HFF-Myc (cell line): ENCODE measurements around the gene PICALM.

Experiments used
- DNase-seq: peaks from one replicate; pipeline ENCODE4 v3.0.0-alpha.2; 2011; ENCODE audit warnings: low read depth; ENCODE audit errors: extremely low read depth
- H3K4me3 ChIP-seq: replicated peaks from 2 replicates; pipeline ENCODE4 v1.5.1; 2011; ENCODE audit warnings: low read depth, mild to moderate bottlenecking, control low read depth, low read length
- TF ChIP-seq, protein P1 (sequence below): IDR thresholded peaks from 2 replicates; pipeline ENCODE4 v1.5.1; 2012; ENCODE audit warnings: mild to moderate bottlenecking, low read depth, low read length, control low read depth; ENCODE audit errors: missing control alignments

The PICALM gene

DNA sequence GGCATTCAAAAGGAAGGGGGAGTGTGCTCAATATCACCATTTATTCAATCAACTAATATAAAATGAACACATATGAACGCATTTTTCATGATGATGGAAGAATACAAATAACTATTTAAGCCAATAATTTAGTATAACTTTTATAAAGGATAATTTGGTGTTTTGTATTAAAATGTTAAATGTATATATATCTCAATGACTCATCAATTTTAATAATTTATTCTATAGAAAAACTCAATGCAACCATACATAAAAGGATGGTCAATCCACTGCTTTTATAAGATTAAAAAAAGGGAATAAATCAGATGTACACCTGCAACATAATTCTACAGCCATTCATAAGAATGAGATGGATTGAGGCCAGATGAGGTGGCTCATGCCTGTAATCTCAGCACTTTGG is 50.6 kb downstream of the PICALM start:
- TF ChIP-seq, protein P1, sequence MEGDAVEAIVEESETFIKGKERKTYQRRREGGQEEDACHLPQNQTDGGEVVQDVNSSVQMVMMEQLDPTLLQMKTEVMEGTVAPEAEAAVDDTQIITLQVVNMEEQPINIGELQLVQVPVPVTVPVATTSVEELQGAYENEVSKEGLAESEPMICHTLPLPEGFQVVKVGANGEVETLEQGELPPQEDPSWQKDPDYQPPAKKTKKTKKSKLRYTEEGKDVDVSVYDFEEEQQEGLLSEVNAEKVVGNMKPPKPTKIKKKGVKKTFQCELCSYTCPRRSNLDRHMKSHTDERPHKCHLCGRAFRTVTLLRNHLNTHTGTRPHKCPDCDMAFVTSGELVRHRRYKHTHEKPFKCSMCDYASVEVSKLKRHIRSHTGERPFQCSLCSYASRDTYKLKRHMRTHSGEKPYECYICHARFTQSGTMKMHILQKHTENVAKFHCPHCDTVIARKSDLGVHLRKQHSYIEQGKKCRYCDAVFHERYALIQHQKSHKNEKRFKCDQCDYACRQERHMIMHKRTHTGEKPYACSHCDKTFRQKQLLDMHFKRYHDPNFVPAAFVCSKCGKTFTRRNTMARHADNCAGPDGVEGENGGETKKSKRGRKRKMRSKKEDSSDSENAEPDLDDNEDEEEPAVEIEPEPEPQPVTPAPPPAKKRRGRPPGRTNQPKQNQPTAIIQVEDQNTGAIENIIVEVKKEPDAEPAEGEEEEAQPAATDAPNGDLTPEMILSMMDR = no peak
- no peak overlapping the region for H3K4me3 ChIP-seq
- no peak for DNase-seq

DNA sequence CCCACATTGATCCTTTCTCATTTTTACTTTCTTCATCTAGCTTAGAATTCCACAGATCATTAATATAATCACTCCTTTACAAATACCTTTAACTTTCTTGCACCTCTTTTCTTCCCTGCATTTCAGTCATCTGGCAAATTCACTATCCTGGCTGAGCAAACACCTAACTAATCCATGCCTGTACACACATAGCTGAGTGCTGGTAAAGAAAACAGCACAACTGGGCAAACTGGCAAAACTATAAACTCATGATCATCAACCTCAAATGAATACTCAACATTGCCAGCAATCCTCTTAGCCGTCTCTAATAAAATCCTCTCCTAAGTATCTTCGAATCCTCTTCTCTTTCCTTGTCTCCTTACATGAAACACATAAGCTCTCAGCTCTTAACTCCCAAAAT is 52.4 kb downstream of the PICALM start:
- no peak for DNase-seq
- no peak overlapping the region for H3K4me3 ChIP-seq
- TF ChIP-seq, protein P1 = no peak

DNA sequence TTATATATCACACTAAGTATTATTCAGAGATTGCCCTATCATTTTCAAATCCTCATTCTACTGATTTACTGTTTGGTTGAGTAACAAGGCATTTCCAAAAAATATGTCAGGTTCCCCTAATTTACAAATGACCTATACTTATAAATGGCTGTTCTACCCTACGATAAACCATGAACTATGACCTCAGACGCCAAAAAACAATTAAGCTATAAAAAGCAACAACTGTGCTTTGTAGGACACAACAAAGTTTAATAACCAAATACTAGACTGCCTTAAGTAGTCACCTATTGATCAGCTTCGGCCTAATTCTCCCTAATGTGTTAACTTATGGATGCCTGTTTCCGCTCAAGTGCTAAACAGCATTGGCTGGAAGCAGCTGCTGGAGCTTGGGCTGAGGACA is 53.2 kb downstream of the PICALM start:
- no peak for DNase-seq
- no peak overlapping the region for H3K4me3 ChIP-seq
- TF ChIP-seq, protein P1 = no peak

DNA sequence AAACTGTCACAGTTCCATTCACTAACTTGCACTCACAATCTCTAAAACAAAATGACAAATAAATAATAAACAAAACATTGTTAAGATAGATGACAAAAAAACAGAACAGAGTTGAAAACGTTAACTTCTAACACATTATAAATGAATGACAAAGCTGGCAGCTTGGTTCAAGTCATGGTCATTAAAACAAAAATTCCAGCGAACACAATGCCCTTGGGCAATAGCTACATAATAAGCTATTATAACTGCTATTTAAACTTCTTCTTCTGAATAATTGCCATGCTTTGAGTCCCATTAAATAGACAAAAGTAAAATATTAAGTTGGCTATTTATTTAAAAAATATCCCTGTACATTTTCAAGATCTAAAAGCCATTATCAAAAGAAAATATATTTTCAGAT is 54.7 kb downstream of the PICALM start:
- DNase-seq = no peak
- H3K4me3 ChIP-seq = no peak overlapping the region
- TF ChIP-seq, protein P1 = no peak

DNA sequence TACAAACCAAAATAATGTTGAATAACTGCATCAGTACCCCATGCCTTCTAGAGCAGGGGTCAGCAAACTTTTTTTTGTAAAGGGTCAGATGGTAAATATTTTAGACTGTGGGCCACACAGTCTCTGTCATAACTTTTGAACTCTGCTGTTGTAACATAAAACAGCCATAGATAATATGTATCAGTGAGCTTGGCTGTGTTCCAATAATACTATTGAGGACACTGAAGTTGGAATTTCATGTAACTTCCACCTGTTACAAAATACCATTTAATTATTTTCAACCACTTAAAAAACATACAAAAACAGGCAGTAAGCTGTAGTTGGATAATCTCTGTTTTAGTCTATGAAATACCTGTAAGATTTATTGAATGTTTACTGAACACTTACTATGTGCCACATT is 55.2 kb downstream of the PICALM start:
- H3K4me3 ChIP-seq = no peak overlapping the region
- TF ChIP-seq, protein P1 = no peak
- DNase-seq = no peak

DNA sequence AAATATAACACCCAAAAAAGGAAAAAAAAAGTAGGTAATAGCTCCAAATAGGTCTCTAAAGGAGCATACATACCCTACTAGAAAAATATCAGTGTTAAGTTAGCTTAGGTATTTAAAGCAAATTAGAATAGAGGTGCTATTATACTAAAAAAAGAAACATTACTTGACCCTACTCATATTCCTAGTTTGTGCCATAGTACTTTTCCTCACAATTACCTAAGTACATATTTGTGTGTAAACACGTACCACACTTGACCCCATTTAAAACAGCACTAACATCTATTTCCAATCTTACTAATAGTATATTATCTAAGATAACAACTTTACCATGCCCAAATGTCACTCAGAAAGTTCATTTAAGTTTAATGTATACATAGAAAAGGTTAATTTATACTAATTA is 57.7 kb downstream of the PICALM start:
- DNase-seq = no peak
- H3K4me3 ChIP-seq = no peak overlapping the region
- TF ChIP-seq, protein P1 = no peak

DNA sequence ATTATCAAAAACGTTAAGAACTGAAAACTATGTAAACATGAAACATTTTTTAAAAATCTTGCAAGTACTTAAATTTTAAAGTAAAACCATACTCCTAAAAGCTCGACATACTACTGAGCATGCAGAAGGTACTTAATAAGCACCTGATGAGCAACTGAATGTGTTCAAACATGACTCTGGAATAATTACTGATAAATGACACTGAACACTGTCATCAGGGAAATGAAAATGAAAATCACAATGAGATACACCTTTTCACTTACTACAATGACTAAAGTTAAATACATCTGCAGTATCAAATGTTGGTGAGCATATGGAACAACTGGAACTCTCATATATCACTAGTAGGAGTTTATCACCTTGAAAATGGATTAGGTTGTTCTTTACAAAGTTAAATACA is 65.2 kb downstream of the PICALM start:
- TF ChIP-seq, protein P1 = no peak
- no peak for DNase-seq
- no peak overlapping the region for H3K4me3 ChIP-seq
